ENCODE measurements around the gene LRRC61.

The LRRC61 gene

DNA sequence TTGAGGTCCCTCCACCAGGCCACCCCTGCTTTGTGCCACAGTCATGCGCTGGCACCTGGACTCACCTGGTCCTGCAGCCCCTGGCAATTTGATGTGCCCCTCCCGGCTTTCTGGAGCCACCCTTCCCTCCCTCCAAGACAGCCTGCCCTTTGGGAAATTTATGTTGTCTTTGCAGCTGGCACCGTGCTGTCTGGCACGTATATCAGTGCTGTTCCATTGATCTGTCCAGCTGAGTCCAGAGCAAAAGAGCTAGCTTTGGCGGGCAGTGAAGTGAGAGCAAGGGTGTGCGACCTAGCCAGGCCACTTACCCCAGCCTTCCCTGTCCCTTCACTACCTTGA, 12.6 kb downstream of the LRRC61 start:
- no peak for DNase-seq (ENCODE audit: low read depth)
- TF ChIP-seq, protein P1, sequence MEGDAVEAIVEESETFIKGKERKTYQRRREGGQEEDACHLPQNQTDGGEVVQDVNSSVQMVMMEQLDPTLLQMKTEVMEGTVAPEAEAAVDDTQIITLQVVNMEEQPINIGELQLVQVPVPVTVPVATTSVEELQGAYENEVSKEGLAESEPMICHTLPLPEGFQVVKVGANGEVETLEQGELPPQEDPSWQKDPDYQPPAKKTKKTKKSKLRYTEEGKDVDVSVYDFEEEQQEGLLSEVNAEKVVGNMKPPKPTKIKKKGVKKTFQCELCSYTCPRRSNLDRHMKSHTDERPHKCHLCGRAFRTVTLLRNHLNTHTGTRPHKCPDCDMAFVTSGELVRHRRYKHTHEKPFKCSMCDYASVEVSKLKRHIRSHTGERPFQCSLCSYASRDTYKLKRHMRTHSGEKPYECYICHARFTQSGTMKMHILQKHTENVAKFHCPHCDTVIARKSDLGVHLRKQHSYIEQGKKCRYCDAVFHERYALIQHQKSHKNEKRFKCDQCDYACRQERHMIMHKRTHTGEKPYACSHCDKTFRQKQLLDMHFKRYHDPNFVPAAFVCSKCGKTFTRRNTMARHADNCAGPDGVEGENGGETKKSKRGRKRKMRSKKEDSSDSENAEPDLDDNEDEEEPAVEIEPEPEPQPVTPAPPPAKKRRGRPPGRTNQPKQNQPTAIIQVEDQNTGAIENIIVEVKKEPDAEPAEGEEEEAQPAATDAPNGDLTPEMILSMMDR (IDR thresholded peaks at IDR 0.05; ENCODE audit: insufficient read depth, low read depth, low read length, missing control alignments) = no peak
- no peak overlapping the region for H3K4me3 ChIP-seq (ENCODE audit: low read length)

DNA sequence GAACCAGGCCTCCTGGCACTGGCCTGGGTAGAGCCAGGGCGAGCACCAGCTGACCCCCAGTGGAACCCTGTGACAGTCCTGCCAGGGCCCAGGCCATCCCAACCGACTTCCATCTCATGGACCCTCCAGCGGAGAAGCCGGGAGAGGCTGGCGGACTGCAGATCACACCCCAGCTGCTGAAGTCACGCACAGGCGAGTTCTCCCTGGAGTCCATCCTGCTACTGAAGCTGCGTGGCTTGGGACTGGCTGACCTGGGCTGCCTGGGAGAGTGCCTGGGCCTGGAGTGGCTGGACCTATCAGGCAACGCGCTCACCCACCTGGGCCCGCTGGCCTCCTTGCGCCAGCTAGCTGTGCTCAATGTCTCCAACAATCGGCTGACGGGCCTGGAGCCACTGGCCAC, 13.6 kb downstream of the LRRC61 start:
- TF ChIP-seq, protein P1 (IDR thresholded peaks at IDR 0.05; ENCODE audit: insufficient read depth, low read depth, low read length, missing control alignments) = no peak
- H3K4me3 ChIP-seq (ENCODE audit: low read length) = no peak overlapping the region
- DNase-seq (ENCODE audit: low read depth) = no peak

DNA sequence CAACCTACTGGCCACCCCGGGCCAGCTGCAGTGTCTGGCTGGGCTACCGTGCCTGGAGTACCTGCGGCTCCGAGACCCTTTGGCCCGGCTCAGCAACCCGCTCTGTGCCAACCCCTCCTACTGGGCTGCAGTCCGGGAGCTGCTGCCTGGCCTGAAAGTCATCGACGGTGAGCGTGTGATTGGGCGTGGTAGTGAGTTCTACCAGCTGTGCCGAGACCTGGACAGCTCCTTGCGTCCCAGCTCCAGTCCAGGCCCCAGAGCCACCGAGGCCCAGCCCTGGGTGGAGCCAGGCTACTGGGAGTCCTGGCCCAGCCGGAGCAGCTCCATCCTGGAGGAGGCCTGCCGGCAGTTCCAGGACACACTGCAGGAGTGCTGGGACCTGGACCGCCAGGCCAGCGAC, 14.0 kb downstream of the LRRC61 start:
- no peak for DNase-seq (ENCODE audit: low read depth)
- H3K4me3 ChIP-seq (ENCODE audit: low read length) = no peak overlapping the region
- TF ChIP-seq, protein P1 (IDR thresholded peaks at IDR 0.05; ENCODE audit: insufficient read depth, low read depth, low read length, missing control alignments) = no peak

DNA sequence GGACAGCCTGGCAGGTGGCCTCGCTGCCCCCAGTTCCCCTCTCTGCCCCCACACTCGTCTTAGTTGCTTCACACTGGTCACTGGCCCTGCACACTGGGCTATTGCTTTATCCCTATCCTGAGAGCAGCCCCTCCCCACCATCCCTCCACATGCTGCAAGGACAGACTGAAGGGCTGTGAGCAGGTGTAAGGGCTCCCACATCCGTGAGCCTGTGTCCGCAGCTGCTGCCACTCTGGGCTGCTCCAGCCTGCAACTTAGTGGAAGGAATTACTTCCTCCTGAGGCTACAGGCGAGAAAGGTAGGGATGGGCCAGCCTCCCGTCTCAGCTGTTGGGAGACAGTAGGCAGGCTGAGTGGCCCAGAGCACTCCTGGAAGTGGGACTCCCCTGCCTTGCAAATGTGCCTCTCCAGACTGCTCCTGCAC, 14.5 kb downstream of the LRRC61 start:
- H3K4me3 ChIP-seq (ENCODE audit: low read length) = no peak overlapping the region
- TF ChIP-seq, protein P1 (IDR thresholded peaks at IDR 0.05; ENCODE audit: insufficient read depth, low read depth, low read length, missing control alignments) = no peak
- no peak for DNase-seq (ENCODE audit: low read depth)

DNA sequence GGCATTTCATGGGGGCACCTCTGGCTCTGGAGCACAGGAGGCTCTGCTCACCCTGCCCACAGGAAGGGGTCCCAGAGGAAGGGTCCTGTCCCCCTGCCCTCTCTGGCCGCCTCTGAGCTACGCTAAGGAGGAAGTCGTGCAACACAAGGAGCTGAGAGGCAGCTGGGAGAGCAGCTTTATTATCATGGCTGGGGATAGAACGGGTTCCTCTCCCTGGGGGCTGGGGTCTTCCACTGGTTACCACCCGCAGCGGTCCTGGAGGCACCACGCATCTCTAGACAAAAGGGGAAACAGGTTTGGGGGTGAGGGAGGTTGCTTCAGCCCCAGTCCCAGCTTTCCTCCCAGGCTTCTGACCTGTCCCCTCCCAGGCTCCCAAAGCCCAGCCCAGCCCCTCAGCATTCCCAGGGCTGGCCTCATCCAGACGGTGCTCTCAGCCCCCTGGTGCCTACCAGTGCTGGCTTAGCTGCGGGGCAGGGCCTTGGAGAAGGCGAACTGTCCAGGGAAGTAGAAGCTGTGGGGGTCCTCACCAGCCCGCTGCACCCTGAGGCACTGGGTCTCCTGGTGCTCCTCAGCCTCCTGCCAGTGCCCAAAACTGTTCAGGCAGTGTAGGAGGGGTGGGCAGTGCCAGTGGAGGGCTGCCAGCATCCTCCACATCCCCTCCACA, 15.1 kb downstream of the LRRC61 start:
- TF ChIP-seq, protein P1 (IDR thresholded peaks at IDR 0.05; ENCODE audit: insufficient read depth, low read depth, low read length, missing control alignments) = no peak
- no peak for DNase-seq (ENCODE audit: low read depth)
- no peak overlapping the region for H3K4me3 ChIP-seq (ENCODE audit: low read length)

DNA sequence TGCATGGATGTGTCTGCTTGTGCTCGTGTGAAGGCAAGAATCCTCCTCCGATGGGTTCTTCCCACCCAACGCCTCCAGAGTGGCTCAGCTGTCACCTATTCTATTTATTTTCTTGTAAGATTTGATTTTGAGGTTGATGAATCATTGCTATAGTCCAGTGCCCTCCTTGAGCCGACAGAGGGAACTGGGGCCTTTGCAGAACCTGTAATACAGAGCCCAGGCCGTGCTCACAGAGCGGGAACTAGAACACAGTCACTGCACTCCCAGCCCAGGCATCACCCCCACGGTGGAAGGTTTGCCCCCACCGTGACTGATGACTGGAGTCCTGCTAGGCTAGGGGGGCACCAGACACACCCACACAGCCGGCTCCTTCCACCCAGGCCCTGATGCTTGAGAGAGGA, 16.3 kb downstream of the LRRC61 start:
- TF ChIP-seq, protein P1 (IDR thresholded peaks at IDR 0.05; ENCODE audit: insufficient read depth, low read depth, low read length, missing control alignments) = no peak
- H3K4me3 ChIP-seq (ENCODE audit: low read length) = no peak overlapping the region
- no peak for DNase-seq (ENCODE audit: low read depth)

Data from epithelial cell of esophagus (primary cell).